ENCODE data around the gene CDYL.

CDYL gene

DNA sequence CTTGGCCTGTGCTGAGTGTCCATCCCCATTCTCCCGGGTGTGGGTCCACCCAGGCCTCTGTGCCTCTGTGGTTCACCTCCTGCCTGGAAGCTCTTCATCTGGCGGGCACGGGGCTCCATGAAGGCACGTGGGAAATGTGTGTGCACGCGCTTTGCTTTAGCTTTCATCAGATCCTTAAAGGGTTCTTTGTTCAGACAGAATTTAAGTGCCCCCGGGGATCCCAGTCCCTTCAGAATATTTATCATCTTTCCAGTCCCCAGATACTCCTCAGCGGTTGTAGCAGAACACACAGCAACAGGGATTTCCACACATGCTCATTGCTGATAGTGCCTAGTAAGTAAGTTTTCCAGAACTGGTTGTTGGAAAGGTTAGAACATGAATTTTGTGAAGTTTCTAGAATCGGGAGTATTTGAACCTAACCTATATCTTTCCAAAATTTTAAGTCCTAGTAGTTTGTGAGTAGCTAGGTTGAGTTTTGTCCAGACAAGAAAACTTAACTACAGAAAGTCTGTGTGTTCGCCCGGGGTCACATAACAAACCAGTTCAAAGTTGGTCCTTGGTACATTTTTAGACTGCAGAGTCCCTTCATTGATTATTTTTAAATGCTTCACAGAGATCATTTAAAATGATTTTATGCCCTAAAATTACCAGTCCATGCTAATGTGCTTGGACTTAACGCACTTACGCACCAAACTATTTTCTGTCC, 159.9 kb downstream of the CDYL start:
- DNase-seq (ENCODE audit: low read depth), result no peak

DNA sequence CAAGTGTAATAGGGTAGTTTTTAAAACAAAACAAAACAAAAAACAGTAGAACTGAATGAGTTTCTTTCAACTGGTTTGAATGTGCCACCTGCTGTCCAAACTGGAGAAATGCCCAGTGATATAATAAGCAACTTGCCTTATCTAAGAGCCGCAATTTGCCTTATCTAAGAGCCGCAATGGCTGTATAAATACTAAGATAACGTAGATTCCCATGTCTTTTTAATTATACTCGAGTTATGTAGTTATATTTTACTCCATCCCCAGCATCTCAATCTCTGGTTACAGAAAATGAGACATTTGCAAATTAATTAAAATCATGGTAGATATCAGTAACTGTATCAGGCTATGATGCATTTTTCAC, 160.5 kb downstream of the CDYL start:
- peak; percentile 70 for DNase-seq (ENCODE audit: low read depth)

DNA sequence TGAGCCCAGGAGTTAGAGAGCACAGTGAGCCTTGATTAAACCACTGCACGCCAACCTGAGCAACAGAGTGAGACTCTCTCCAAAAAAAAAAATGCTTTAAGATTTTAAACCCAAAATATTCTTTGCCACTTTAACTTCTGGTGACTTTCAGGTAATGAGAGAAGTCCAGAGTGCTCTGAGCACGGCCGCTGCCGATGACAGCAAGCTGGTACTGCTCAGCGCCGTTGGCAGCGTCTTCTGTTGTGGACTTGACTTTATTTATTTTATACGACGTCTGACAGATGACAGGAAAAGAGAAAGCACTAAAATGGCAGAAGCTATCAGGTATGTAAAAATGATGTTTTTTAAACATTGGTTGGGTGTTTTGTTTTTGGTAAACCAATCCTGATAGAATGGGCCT, 161.2 kb downstream of the CDYL start:
- DNase-seq (ENCODE audit: low read depth), result no peak

DNA sequence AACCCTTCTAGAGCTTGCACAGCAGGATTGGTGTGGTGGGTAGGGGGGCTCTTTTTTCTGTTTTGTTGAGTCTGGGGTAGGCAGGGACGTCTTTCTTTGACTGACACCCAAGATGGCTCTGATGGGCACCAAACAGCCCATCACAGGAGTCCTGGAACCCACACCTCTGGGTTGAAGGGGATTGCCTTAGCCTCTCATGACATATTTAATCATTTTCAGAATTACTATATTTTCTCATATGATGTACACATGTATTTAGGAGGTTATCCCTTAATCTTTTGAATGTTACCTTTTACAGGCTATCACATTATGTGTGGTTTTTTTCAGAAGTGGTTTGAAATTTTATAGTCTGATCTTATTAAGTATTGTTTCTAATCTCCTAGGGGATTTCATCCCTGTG, 163.0 kb downstream of the CDYL start:
- DNase-seq (ENCODE audit: low read depth), result no peak

DNA sequence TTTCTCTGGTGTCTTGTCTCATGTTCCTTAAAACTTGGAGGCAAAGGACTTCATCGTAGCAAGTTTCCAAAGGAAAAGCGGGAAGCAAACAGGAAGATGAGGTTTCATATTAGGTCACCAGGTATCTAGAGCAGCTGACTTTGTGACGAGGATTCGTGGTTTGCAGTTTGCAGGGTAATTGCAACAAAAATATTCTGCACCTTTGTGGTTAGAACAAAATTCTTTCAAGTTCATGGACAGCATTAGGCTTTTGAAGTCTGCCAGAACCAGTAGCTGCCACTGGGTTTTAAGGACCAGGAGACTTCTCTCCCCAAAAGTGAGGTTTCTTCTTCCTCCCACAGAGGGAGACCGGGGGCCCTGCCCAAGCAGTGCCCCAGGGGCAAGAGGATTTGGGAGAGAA, 164.2 kb downstream of the CDYL start:
- no peak for DNase-seq (ENCODE audit: low read depth)

DNA sequence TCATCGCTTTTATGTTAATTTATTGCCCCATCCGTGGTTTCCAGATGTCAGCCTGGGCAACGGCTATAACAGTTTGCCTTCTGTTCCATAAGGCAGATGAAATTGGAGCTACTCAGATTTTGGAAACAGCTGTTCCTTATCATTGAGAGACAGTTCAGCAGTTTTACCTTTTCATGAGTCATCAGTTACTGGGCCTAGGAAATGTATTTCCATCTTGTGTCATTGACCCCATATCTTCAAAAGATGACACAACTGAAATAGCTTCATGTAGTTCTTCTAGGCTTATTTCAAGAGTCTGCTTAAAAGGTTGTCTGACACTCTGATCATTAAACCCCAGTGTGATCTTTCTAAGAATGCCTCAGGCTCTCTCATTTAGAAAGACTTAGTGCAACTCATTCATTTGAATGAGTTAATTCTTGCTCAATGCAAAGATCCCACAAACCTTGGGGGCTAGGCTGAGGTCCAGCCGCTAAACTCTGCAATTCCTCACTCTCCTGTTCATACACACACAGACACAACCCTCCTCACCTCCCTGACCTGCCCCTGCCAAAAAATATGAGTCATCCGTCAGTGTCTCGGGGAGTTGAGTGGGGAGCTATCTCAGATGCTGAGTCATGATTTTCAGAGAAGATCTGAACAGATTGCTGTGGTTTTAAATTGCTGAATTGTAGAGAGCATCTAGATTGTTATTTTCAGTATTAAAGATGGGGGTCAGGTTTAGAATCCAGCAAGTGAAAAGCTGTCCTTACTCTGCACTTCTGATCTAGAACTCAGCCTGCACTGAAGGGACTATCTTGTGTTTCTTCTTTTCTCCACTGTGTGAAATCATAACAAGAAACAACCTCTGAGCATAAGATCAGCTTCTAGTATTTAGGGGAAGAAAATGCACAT, 165.8 kb downstream of the CDYL start:
- peak; percentile 94 for DNase-seq (ENCODE audit: low read depth)

DNA sequence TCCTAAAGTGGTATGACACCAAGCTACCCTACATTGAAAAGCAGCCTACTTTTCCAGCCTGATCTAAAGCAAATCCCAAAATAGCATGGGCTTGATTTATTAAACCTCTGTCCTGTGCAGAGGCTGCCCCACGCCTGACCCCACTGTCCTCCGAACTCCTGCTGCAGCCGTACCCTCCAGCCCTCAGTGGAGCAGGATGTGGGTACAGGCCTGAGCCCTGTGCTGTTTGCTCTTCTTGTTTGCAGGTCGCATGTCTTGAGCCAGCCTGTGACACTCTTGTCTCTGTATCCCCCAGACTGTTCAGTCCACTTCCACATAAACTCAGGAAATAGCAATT, 166.4 kb downstream of the CDYL start:
- no peak for DNase-seq (ENCODE audit: low read depth)

DNA sequence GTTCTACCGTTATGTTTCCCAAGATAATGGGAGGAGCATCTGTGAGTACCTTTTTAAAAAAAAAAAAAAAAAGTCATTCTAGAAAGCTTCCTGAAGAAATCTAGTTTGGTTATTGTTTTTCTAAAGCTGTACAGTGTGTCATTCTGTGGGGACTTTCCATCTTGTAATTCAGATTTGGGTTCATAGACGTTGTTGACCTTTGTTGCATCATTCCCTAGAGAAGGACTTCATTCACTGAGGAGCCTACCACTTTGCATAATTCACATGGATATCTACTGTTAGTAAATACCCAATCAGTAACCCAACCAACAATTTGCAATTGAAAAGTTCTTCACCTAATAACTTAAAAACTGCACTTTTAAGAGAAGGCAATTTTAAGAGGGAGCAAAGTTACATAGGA, 167.5 kb downstream of the CDYL start:
- DNase-seq (ENCODE audit: low read depth), result no peak

DNA sequence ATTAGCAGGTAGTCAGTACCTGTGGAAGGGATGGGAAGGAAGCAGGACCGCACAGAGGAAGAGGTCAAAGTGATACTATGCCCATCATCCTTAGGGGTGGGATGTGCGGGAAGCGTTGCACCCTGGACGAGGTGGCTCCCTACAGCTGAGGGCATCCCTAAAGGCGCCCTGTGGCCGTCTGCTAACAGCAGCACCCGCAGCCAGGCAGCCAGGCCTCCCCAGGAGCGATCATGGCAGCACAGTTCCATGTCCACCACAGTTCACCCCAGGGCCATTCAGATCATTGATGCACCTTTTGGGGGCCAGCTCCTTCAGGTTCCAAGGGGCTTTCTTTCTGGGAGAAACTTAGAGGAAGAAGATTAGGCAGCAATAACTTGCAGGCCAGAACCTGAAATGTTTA, 168.1 kb downstream of the CDYL start:
- no peak for DNase-seq (ENCODE audit: low read depth)

DNA sequence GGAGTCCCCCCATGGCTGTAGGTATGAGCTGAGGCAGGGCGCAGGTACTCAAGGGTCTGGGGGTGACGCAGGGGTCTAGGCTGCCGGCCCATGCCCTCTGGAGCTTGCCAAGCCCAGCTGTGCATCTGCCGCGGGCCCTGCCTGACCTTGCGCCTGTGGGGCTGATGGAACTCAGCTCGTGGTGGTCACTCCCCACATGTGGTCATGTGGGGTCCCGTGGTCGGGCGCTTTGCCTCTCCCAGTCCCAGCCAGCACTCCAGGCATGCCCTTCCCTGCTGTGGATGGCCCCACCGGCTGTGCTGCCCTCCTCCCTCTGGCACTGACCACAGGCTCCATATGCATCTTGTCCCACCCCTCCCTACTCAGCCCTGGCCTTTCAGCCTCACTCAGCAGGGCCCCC, 170.3 kb downstream of the CDYL start:
- DNase-seq (ENCODE audit: low read depth), result no peak

DNA sequence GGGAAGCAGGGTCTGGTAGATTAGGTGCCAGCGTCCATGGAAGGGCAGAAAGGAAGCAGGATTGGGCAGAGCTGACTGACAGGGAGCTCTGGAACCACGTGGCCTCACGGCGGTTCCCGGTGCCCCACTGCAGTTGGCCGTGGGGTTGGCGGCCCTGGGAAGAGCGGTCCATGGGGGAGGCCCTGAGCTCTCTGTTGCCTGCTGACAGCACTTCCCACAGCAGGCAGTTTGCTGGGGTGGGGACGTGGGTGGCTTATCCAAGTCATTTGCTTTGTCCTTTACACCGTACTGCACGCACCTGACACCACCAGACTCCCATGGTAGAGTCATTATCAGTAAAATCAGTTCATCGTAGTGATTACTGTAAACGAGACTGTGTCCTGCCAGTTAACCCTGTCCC, 171.5 kb downstream of the CDYL start:
- DNase-seq (ENCODE audit: low read depth), result no peak

DNA sequence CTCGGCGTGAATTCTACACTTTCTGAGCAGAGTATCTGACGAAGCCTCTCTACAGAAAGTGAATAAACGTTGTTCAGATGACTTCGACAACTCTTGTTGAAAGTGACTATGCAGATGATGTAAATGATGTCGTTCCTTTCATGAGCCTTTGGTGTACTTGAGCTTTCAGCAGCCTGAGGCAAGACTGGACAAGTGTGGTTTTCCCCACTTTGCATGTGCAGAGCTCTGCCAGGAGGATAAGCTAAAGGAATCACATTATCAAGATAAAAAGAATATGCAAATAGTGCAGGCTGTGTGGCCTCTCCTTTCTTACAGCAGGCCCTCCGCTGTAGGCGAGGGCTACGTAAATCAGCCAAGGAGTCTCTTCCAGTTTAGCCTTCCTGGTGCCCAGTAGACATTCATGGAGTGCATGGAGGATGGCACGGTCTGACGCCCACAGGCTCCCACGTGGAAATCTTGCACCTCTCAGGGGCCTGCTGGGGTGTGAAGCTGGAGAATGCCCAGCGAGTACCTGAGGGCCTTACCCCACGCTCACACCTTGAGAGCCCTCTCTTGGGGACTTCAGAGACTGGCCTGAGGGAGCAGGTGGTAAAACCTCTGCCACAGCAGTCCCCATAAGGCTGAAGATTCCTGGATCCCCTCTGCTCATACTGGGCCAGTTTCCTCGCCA, 172.7 kb downstream of the CDYL start:
- DNase-seq (ENCODE audit: low read depth), result no peak

DNA sequence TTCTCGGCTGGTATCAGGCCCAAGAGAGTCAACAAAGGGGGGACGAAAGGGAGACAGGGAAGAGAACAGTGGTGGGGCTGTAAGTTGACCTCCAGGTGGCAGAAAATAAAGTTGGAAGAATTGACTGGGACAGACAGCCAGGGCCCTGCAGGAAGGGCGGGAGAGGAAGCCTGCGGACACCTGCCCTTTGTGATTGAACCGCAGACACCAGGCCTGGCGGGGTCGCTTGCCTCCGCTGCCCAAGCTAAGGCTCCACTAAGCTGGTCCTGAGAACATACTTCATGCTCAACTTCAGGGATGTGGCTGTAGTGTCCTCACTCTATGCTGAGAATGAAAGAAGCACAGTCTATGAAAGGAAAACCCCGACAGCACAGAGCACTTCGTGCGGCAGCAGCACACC, 173.9 kb downstream of the CDYL start:
- DNase-seq (ENCODE audit: low read depth), result no peak

DNA sequence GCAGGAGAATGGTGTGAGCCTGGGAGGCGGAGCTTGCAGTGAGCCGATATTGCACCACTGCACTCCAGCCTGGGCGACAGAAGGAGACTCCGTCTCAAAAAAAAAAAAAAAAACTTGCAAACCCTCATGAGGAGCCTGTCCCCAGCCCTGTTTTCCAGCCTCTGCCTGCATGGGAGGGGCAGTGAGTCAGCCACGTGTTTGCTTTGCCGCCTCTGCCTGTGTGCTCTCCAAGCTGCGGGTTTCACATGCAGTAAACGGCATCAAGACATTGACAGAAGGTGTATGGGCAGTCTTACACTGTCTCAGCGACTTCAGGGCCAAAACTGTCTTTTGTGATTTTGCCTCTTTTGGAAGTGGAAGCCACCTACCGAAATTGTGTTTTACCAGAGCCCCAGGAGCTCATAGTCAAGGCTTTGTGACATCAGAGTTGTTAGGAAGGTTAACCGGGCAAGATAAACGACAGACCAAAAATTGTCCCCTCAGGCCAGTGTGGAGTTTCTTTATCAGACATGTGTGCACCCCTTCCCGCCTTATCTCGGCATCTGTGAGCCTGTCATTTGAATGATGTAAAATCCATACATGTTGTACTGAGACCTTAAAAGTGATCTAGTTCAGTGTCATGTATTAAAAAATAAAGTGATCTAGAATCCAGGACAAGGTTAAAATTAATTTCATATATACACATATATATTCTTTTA, 174.8 kb downstream of the CDYL start:
- no peak for DNase-seq (ENCODE audit: low read depth)

DNA sequence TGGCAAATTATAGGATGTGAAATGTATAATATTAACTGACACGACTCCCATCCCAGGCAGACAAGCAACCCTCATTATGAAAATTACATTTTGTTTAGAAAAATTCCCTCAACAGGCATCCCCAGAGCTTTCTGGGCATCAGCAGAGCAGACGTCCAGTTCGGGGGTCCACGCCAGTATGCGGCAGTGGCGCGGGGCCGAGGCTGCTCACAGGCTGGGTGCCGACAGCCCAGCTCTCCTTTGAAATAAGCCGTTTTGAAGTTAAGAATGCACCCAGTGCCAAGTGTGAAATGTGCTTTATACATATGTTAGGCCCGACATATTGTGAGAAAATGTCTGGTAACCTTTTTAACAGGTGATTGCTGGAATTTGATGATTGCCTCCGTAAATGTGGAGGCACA, 177.2 kb downstream of the CDYL start:
- no peak for DNase-seq (ENCODE audit: low read depth)

DNA sequence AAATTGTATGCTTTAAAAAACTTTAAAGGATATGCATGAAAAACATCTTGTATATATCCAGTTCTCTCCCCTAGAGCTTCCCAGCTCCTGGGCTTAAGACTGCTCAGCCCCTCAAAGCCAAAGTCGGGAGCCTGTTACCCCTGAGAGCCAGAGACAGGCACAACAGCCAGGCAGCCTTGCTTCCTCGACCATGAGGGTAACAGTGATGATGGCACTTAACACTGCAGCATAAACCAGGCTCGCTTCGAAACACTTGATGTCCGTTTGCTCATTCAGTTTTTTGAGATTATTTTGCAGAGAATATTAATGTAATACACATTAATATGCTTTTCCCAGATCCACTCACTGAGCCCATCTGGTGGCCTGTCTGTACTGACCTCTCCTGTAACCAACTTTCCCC, 180.4 kb downstream of the CDYL start:
- no peak for DNase-seq (ENCODE audit: low read depth)

DNA sequence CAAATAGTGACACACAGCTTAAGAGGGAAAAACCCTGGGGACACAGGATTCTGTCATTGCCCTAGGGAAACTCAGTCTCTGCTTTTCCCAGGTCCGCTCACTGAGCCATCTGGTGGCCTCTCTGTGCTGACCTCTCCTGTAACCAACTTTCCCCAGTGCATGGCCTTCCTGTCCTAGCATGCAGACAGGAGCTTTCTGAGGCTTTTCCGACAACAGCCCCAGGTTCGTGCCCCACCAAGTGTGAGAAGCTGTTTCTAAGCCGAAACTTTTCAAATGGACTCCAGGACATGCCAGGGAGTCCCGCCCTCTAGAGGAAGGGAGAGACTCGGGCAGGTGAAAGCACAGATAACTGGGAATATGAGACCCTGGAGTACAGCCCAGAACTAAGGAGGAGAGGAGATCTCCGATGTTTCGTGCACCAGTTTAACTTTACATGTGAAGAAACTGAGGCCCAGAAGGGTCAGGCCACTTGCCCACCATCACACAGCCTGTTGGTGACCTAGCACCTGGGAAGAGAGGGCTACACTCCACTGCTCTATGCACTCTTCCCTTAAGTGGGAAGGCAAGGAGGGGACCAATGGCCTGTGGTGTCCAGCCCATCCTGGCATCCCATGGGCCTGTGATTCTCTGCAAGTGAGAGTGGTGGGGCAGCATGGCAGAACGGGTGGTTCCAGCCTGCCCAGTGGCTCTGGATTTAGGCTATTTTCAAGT, 181.5 kb downstream of the CDYL start:
- DNase-seq (ENCODE audit: low read depth), result peak; percentile 41

DNA sequence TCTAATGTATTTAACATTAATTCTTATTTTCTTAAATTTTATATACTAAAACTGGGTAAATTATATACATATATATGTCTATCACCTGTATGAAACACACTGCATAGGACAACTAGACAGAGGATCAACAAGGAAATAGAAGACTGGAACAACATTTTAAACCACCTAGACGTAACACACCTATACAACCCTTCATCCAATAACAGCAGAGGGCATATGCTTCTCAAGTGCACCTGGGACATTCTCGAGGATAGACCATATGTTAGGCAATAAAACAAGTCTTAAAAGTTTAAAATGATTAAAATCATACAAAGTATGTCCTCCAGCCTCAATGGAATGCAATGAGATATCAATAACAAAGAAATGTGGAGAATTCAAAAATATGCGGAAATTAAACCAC, 182.4 kb downstream of the CDYL start:
- no peak for DNase-seq (ENCODE audit: low read depth)

DNA sequence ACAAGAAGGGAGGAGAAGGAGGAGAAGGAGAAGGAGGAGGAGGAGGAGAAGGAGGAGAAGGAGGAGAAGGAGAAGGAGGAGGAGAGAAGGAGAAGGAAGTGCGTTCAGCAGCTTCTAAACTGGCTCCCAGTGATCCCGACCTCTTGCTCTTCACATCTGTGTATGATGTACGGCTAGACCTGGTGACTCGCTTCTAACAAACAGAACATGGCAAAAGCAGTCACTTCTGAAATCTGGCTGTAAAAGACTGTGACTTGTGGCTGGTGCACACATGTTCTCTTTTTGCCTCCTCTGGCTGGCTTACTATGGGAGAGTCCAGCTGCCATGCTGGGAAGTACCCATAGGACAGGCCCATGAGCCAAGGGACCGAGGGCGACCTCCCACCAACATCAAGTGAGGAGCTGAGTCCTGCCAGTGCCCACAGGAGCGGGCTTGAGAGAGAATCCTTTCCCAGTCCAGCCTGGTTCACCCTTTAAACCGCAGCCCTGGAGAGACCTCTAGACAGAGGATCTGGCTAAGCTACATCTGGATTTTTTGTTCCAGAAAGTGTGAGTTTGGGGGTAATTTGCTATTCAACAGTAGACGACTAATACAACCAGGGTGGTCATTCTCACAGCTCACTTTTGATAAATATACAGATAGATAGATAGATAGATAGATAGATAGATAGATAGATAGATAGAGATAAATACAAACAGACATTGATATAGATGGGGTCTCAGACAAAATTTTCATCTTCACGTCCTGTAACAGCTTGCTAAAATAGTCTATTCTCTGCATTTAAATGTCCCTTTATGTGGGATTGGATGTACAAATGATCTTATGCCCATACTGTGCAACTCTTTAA, 185.3 kb downstream of the CDYL start:
- DNase-seq (ENCODE audit: low read depth), result no peak

DNA sequence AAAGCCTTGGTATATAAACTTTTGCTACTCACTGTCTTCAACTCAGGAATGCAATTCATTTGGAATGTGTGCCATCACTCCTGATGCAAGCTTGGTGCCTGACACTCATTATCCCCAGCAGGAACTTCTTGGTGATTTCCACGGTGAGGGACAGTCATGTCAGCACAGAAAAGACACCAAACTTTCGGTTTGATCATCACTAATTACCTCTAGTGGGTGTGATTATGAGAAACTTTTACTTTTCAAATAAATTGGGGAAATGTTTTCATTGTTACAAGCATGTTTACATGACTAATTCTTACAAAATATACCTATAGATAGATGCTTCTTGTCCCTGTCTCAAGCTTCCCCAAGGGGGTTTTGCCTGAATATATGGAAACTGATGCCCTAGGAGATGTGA, 186.7 kb downstream of the CDYL start:
- DNase-seq (ENCODE audit: low read depth), result no peak

Measured in ELR (cell line).